ENCODE measurements around the gene RAB11FIP4. TPM values are rescaled to one million over a fixed set of nuclear protein-coding genes. Genes with fewer than 3 reads are reported as not detected.

RAB11FIP4 gene
- total and polyA plus RNA-seq, 2 donors (not counting 1 experiment from before 2014, with no cell fraction given): 17.0 to 70.5 TPM

DNA sequence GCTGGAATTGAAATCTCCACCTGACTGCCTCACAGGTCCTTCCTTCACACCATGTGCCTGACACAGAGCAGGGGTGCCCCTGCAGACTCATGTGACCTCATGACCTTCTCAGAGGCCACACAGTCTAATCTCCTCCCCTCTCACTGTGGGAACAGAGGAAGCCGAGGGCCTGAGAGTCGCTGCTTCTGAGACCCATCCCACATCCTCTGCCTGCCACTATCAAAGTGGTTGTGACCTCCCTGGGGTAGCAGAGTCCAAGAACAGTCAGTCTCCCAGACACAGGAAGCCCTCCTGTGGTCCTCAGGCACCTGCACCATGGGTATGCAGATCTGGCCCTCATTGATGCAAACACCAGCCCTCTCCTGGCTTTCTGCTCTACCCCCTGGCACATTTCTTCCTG is 78.5 kb downstream of the RAB11FIP4 start:
- no peaks in the 10 kb centered on the region for H3K27me3 Mint-ChIP-seq
- CTCF ChIA-PET: interaction anchor here (2.7 kb wide), 1 partner anchor 372 kb away, joined by 8 read pairs; no protein-coding TSS in a partner anchor
- H3K4me1 Mint-ChIP-seq: no peaks in the 10 kb centered on the region
- Histone ChIP-seq H3K27ac (ENCODE audit: low read length in 2 of 2) (no peak overlapping the region), H2AFZ (ENCODE audit: insufficient read depth, low read depth, low read length, poor library complexity, severe bottlenecking) (no peak overlapping the region), H3K9ac (ENCODE audit: low read length) (no peak overlapping the region), H3K27me3 (replicated peaks in 1 of 4; ENCODE audit: control extremely low read depth in 1 of 4, control insufficient read depth in 3 of 4, insufficient read depth in 4 of 4, low read length in 3 of 4) (peaks cover 0 to 4% (median 0%) of the 10 kb centered on the region in 4 experiments), H3K4me3 (ENCODE audit: control extremely low read depth in 1 of 5, extremely low read depth in 1 of 5, insufficient read depth in 1 of 5, low read depth in 2 of 5, low read length in 4 of 5) (no peak overlapping the region), H4K20me1 (ENCODE audit: control insufficient read depth, insufficient read depth, low read length, poor library complexity, severe bottlenecking) (no peaks in the 10 kb centered on the region), H3K4me1 (ENCODE audit: control insufficient read depth in 2 of 2, insufficient read depth in 2 of 2, low read length in 2 of 2) (peaks cover 0 to 7% of the 10 kb centered on the region in 2 donors), H3K36me3 (replicated peaks in 1 of 2; ENCODE audit: control extremely low read depth in 1 of 2, control insufficient read depth in 1 of 2, extremely low read depth in 1 of 2, insufficient read depth in 2 of 2, low read length in 1 of 2) (no peaks in the 10 kb centered on the region), H3K4me2 (replicated peaks; ENCODE audit: low read depth, low read length, poor library complexity, severe bottlenecking) (no peak overlapping the region), H3K9me3 (ENCODE audit: control extremely low read depth in 1 of 3, control insufficient read depth in 2 of 3, insufficient read depth in 1 of 3, low read length in 2 of 3) (no peaks in the 10 kb centered on the region), H3K79me2 (ENCODE audit: control insufficient read depth, insufficient read depth, low read length) (no peaks in the 10 kb centered on the region)
- TF ChIP-seq, protein P1, sequence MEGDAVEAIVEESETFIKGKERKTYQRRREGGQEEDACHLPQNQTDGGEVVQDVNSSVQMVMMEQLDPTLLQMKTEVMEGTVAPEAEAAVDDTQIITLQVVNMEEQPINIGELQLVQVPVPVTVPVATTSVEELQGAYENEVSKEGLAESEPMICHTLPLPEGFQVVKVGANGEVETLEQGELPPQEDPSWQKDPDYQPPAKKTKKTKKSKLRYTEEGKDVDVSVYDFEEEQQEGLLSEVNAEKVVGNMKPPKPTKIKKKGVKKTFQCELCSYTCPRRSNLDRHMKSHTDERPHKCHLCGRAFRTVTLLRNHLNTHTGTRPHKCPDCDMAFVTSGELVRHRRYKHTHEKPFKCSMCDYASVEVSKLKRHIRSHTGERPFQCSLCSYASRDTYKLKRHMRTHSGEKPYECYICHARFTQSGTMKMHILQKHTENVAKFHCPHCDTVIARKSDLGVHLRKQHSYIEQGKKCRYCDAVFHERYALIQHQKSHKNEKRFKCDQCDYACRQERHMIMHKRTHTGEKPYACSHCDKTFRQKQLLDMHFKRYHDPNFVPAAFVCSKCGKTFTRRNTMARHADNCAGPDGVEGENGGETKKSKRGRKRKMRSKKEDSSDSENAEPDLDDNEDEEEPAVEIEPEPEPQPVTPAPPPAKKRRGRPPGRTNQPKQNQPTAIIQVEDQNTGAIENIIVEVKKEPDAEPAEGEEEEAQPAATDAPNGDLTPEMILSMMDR (IDR thresholded peaks at IDR 0.05): no peak
- no peak for TF ChIP-seq EZH2 (IDR thresholded peaks at IDR 0.05; ENCODE audit: borderline replicate concordance, insufficient read depth, low read depth, low read length, poor library complexity, severe bottlenecking)
- intact Hi-C loops (cut with micrococcal nuclease): loop anchor here (5.0 kb wide), 1 partner anchor 37 kb away; no protein-coding TSS in a partner anchor
- H3K27ac Mint-ChIP-seq: no peak overlapping the region
- H3K9me3 Mint-ChIP-seq (ENCODE audit: insufficient read depth): no peaks in the 10 kb centered on the region
- DNase-seq: no peak
- no peak for ATAC-seq (ENCODE audit: low read depth)
- 30% methylated on average over 2 of the region's 2 CpGs for WGBS (ENCODE audit: insufficient coverage)
- no peak overlapping the region for H3K4me3 Mint-ChIP-seq
- POLR2A ChIA-PET: no interaction called here

DNA sequence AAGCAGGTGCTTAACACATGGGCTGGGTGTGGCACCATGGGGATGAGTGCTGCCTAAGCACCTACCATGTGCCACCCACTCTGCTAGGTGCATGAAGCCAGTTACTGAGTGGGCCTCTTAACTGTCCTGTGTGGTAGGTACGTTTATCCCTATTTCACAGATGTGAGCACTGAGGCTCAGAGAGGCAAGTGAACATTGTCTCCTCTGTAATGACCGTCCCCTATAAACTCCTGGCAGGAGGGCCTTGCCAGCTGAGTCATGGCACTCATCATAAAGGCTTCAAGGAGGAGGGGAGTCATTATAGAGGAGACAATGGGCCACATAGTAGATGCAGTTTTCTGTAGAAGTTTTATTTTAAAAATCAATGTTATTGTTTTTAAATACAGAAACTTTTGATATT is 79.1 kb downstream of the RAB11FIP4 start:
- Histone ChIP-seq H4K20me1 (ENCODE audit: control insufficient read depth, insufficient read depth, low read length, poor library complexity, severe bottlenecking) (no peaks in the 10 kb centered on the region), H3K4me3 (ENCODE audit: control extremely low read depth in 1 of 5, extremely low read depth in 1 of 5, insufficient read depth in 1 of 5, low read depth in 2 of 5, low read length in 4 of 5) (no peak overlapping the region), H3K9me3 (ENCODE audit: control extremely low read depth in 1 of 3, control insufficient read depth in 2 of 3, insufficient read depth in 1 of 3, low read length in 2 of 3) (no peaks in the 10 kb centered on the region), H3K9ac (ENCODE audit: low read length) (no peak overlapping the region), H2AFZ (ENCODE audit: insufficient read depth, low read depth, low read length, poor library complexity, severe bottlenecking) (no peak overlapping the region), H3K79me2 (ENCODE audit: control insufficient read depth, insufficient read depth, low read length) (no peaks in the 10 kb centered on the region), H3K27me3 (replicated peaks in 1 of 4; ENCODE audit: control extremely low read depth in 1 of 4, control insufficient read depth in 3 of 4, insufficient read depth in 4 of 4, low read length in 3 of 4) (peaks cover 0 to 4% (median 0%) of the 10 kb centered on the region in 4 experiments), H3K4me2 (replicated peaks; ENCODE audit: low read depth, low read length, poor library complexity, severe bottlenecking) (no peak overlapping the region), H3K36me3 (replicated peaks in 1 of 2; ENCODE audit: control extremely low read depth in 1 of 2, control insufficient read depth in 1 of 2, extremely low read depth in 1 of 2, insufficient read depth in 2 of 2, low read length in 1 of 2) (no peaks in the 10 kb centered on the region), H3K4me1 (ENCODE audit: control insufficient read depth in 2 of 2, insufficient read depth in 2 of 2, low read length in 2 of 2) (peaks cover 0 to 7% of the 10 kb centered on the region in 2 donors), H3K27ac (ENCODE audit: low read length in 2 of 2) (no peak overlapping the region)
- WGBS (ENCODE audit: insufficient coverage): 100% methylated on average over 1 of the region's 2 CpGs
- Mint-ChIP-seq H3K9me3 (ENCODE audit: insufficient read depth) (no peaks in the 10 kb centered on the region), H3K27ac (no peak overlapping the region), H3K27me3 (no peaks in the 10 kb centered on the region), H3K4me3 (no peak overlapping the region), H3K4me1 (no peaks in the 10 kb centered on the region)
- POLR2A ChIA-PET: no interaction called here
- no peak for ATAC-seq (ENCODE audit: low read depth)
- TF ChIP-seq, protein P1 (IDR thresholded peaks at IDR 0.05): no peak
- TF ChIP-seq EZH2 (IDR thresholded peaks at IDR 0.05; ENCODE audit: borderline replicate concordance, insufficient read depth, low read depth, low read length, poor library complexity, severe bottlenecking): no peak
- CTCF ChIA-PET: no interaction called here
- DNase-seq: no peak
- intact Hi-C loops (cut with micrococcal nuclease): loop anchor here (5.0 kb wide), 1 partner anchor 37 kb away; no protein-coding TSS in a partner anchor
